Inferior parietal cortex (tissue), 1 donor: Measurements from ENCODE around the gene GALM.
"Not testable (repeated sequence)": the region's sequence is repeated elsewhere in the genome, so short reads cannot be mapped to it uniquely, and the experiment has no call there.

Source experiments
- DNase-seq: peaks from one replicate; pipeline ENCODE4 v3.0.0-alpha.2; 2016; ENCODE audit errors: extremely low spot score

The GALM gene

GRCh38 chr2:38740851-38741731, 75.2 kb downstream of the GALM start:
- DNase-seq, result peak; percentile 71

DNA sequence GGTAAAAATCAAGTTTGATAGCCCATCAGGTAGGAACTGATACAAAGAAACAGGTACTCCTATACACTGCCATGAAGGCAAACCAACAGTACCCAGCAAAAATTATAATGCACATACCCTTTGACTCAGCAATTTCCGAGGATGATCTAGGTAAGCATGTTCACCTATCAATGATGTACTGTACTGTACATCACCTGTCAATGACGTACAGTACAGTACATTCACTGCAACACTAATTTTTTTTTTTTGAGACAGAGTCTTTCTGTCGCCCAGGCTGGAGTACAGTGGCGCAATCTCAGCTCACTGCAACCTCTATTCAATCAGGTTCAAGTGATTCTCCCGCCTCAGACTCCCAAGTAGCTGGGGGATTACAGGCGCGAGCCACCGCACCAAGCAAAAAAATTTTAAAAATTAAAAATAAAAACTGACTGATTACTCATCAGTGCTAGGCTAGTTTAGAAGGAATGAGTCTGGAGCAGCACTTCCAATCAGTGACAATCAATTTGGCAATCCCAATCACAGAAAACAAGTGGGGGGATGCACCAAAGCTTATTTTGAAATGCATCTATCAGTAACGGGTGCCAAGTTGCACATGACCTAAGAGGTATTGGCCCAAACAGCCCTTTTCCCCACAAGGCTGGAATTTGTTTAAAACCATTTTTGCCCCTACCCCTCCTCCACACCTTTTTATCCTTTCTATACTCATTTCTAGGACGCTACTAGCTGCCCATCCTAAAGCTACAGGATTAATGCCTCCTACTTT, 77.1 kb downstream of the GALM start:
- no peak for DNase-seq

- no peak for DNase-seq
These were observed 77.9 kb downstream of the GALM start for GRCh38 chr2:38743672-38744398.

- no peak for DNase-seq
These were observed 78.5 kb downstream of the GALM start for GRCh38 chr2:38744399-38744780.

- no peak for DNase-seq
These were observed 79.4 kb downstream of the GALM start for GRCh38 chr2:38745267-38745666.

DNA sequence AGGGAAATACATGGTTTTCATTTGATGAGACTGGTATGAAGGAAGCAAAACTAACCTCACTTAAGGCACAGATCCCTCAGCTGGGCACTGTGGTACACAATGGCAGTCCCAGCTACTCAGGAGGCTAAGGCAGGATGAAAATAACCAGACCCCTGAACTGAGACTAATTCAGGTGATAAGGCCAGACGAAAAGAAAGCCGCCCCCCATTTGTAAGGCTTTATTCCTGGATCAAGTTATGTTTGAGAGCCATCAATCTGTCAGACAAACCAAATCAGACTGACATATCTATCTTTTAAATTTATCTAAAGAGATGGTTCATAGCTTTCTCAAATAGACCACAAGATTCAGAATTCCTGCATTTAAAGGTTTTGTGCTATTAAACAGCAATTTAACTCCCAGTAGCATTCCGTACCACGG, 81.1 kb downstream of the GALM start:
- no peak for DNase-seq

DNA sequence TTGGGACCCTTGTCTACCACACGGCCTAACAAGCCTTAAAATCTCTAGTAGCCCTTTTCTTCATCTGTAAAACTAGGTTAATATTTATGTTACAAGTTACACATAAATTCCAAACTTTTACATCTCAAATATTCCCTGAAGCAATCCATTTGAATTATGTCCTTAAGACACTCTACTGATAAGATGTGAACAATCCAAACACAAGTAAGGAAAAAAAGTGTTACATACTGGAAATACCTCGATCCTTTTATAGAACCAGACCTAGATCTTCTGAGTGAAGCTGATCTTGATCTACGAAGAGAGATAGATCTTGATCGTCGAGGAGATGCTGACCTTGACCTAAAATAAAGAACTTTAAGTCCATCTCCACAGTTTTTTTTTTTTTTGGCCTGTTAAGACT, 81.9 kb downstream of the GALM start:
- DNase-seq, result no peak

DNA sequence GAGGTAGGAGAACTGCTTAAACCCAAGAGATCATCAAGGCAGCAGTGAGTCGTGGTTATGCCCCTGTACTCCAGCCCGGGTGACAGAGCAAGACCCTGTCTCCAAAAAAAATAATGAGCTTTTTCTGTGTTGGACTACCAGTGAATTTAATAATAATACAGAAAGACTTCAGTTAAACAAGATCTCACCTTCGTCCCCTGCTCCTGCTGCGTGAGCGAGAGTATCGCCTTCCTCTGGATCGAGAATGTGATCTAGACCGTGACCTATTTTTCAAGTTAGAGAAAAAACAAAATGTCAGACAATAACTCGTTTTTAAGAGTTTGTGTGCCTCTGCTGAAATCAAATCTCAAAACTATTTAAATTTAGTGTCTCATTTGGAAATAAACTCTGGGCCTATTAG, 82.5 kb downstream of the GALM start:
- no peak for DNase-seq

DNA sequence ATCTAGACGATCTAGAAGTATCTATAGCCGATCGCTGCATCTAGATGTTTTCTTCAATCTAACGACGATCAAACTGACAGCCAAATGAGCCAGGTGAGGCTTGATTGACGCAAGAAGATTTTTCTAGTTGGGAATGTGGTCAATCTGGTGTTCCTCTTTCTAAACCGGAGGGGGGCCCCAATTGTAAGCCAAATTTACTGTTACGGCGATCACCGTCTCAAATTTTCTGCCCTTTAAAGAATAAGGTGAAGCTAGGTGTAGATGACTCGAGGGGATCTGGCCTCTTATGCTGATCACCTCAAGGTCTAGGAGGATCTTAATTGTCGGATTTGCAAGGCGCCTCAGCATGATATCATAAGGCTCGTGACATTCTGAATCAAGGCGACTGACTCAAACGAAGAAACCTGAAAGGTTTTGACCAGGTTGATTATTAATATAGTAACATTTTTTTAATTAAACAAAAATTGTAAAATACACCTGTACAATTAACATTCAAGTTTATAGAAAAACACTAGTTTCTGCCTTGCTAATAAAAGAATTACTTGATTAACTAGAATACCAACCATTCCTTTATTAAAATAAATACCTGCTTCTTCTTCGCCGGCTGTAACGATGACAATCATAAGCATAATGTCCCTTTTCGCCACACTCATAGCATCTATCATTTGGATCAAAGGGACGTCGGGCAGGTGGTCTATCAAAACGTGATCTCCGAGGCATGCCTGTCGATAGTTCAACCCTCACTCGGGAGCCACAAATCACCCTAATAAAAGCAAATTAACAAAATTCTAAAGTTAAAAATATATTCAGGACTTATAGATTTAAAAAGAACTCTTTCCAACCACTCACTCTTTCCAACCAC, 83.3 kb downstream of the GALM start:
- DNase-seq, result no peak

- peak; percentile 30 for DNase-seq
These were observed 84.3 kb downstream of the GALM start for GRCh38 chr2:38750011-38750890.

DNA sequence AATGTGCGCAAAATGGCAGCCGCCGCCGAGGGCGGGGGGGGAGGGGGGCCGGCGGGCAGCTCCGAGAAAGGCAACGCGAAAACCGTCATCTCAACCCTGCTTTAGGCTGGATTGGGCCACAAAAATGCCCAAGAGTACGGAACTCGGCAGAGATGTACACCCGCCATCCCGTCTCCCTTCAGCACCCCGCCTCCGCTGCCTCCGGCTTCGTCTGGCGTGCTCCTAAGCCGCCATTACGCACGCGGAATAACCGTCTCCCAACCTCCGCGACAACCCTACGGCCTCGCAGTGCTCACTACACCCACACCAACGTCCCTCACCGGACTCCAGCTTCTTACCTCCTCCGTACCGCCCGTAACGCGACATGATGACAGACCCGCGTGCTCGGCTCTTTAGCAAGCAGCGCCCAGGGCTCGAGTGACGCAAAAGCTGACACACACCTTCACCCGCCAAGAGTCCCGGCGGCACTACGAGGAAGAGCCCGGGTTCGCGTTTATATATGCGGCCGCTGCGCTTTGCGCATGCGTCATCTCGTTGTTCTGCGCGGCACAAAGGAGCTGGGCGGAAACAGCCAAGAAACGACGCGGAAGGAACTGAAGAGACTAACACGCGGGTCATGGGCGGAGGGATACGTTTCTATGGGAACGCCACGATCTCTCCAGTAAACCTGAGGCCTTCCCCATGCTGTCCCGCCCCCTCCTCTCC, 85.1 kb downstream of the GALM start, which contains the start of gene SRSF7:
Gene SRSF7 (minus strand): TSS at position 471 of the 705 bp plus-strand sequence. CDS start 105 bp downstream, at position 366.
- peak; percentile 99 for DNase-seq

- no peak for DNase-seq
These were observed 85.9 kb downstream of the GALM start for GRCh38 chr2:38751596-38752410.

DNA sequence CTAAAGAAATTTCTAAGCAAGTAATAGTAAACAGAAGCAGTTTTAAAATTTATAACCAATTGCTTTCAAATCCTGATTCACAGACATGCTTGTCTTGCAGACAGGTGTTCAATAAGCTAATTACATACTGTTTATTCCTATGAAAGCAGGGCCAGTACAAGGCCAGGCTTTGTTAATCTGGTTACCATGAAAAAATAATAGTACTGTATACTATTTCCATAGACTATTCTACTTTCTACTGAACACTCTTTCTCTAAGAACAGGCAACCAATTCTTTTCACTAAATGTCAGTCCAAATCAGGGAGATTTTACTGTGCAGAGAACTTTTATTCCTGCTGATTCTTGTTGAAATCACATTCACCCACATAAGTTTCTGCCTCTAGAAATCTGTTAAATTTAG, 88.1 kb downstream of the GALM start:
- no peak for DNase-seq

GRCh38 chr2:38754506-38754905, 88.6 kb downstream of the GALM start:
- DNase-seq, result no peak

GRCh38 chr2:38755891-38756290, 90.0 kb downstream of the GALM start:
- DNase-seq, result not testable (repeated sequence)

GRCh38 chr2:38763228-38763627, 97.3 kb downstream of the GALM start:
- DNase-seq, result no peak

DNA sequence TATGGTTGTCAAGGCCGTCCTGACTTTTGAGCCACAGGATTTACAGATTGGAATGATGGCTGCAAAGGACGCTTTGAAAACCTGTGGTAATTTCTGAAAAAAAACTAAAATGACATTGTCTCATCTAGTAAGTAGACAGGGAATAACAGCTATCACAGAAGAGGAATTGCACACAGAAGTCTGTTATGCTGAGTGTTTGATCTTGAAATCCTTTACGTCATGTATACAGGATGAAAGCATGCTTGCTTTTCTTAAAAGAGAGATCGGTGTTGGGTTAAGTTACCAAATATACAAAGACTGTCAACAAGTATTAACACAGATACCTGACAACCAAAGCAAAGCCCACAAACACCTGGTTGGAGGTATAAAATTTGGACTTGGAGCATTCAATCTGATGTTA, 97.8 kb downstream of the GALM start:
- DNase-seq, result no peak

GRCh38 chr2:38765149-38765548, 99.2 kb downstream of the GALM start:
- no peak for DNase-seq

- DNase-seq, result no peak
These were observed 99.6 kb downstream of the GALM start for GRCh38 chr2:38765551-38765950.
